ENCODE results near the gene ANKRD37.

The ANKRD37 gene

DNA sequence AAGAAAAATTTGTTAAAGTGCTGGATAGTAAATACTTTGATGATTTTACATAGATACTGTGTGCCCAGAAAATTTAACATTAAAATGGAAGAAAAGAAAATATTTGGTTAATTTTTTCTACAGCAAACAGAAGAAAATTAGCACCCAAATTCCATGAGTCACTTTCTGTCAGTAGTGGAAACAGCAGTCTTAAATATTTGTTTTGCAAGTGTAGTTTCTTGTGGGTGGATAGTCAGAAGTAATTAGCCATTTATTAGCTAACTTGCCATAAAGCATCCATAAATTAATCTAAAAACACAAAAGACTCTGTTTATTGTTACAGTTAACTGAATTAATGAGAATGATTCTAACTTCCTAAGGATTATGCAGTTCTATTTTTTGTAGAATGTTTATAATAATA, 38.8 kb downstream of the ANKRD37 start:
- Histone ChIP-seq H3K4me2 (ENCODE audit: low read depth, low read length, poor library complexity, severe bottlenecking) (no peak overlapping the region), H3K4me1 (ENCODE audit: insufficient read depth, low read length, poor library complexity, severe bottlenecking) (no peaks in the 10 kb centered on the region), H3K79me2 (ENCODE audit: insufficient read depth, low read length) (no peaks in the 10 kb centered on the region), H3K4me3 (ENCODE audit: low read length, poor library complexity, severe bottlenecking) (no peak overlapping the region), H4K20me1 (ENCODE audit: insufficient read depth, low read length, poor library complexity, severe bottlenecking) (no peaks in the 10 kb centered on the region), H2AFZ (ENCODE audit: low read length) (no peak overlapping the region), H3K9me2 (replicated peaks; ENCODE audit: low read depth, low read length) (no peaks in the 10 kb centered on the region), H3K9me3 (ENCODE audit: insufficient read depth, low read depth, low read length) (no peaks in the 10 kb centered on the region), H3K9ac (ENCODE audit: low read depth, low read length, poor library complexity, severe bottlenecking) (no peak overlapping the region), H3K27me3 (ENCODE audit: insufficient read depth, low read length, poor library complexity, severe bottlenecking) (no peaks in the 10 kb centered on the region), H3F3A (ENCODE audit: low read depth) (no peaks in the 10 kb centered on the region), H3K36me3 (ENCODE audit: insufficient read depth, low read length) (no peaks in the 10 kb centered on the region)
- TF ChIP-seq, protein P1, sequence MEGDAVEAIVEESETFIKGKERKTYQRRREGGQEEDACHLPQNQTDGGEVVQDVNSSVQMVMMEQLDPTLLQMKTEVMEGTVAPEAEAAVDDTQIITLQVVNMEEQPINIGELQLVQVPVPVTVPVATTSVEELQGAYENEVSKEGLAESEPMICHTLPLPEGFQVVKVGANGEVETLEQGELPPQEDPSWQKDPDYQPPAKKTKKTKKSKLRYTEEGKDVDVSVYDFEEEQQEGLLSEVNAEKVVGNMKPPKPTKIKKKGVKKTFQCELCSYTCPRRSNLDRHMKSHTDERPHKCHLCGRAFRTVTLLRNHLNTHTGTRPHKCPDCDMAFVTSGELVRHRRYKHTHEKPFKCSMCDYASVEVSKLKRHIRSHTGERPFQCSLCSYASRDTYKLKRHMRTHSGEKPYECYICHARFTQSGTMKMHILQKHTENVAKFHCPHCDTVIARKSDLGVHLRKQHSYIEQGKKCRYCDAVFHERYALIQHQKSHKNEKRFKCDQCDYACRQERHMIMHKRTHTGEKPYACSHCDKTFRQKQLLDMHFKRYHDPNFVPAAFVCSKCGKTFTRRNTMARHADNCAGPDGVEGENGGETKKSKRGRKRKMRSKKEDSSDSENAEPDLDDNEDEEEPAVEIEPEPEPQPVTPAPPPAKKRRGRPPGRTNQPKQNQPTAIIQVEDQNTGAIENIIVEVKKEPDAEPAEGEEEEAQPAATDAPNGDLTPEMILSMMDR (conservative IDR thresholded peaks at IDR 0.05; ENCODE audit: low read length): no peak
- no peak for TF ChIP-seq EZH2phosphoT487 (IDR thresholded peaks at IDR 0.05; ENCODE audit: borderline replicate concordance)

DNA sequence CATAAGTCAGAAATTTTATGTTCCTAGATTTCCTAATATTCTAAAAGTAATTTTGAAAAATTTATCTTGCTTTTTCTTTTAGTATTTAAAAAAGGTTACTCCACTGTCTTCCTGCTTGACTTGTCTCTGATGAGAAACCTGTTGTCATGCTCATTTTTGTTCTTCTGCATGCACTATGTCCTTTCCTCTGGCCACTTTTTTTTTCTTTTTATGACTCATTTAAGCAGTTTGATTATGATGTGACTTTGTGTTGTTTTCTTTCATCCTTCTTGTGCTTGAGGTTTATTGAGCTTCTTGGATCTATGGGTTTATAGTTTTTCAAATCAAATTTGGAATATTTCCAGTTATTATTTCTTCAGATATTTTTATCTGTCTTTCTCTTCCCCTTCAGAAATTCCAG, 41.2 kb downstream of the ANKRD37 start:
- Histone ChIP-seq H2AFZ (ENCODE audit: low read length) (no peak overlapping the region), H3K9me3 (ENCODE audit: insufficient read depth, low read depth, low read length) (no peaks in the 10 kb centered on the region), H4K20me1 (ENCODE audit: insufficient read depth, low read length, poor library complexity, severe bottlenecking) (no peaks in the 10 kb centered on the region), H3K79me2 (ENCODE audit: insufficient read depth, low read length) (no peaks in the 10 kb centered on the region), H3K27me3 (ENCODE audit: insufficient read depth, low read length, poor library complexity, severe bottlenecking) (no peaks in the 10 kb centered on the region), H3K4me1 (ENCODE audit: insufficient read depth, low read length, poor library complexity, severe bottlenecking) (no peaks in the 10 kb centered on the region), H3K9me2 (replicated peaks; ENCODE audit: low read depth, low read length) (no peaks in the 10 kb centered on the region), H3K36me3 (ENCODE audit: insufficient read depth, low read length) (no peaks in the 10 kb centered on the region), H3F3A (ENCODE audit: low read depth) (no peaks in the 10 kb centered on the region), H3K4me3 (ENCODE audit: low read length, poor library complexity, severe bottlenecking) (no peak overlapping the region), H3K9ac (ENCODE audit: low read depth, low read length, poor library complexity, severe bottlenecking) (no peak overlapping the region), H3K4me2 (ENCODE audit: low read depth, low read length, poor library complexity, severe bottlenecking) (no peak overlapping the region)
- TF ChIP-seq, protein P1 (conservative IDR thresholded peaks at IDR 0.05; ENCODE audit: low read length): no peak
- TF ChIP-seq EZH2phosphoT487 (IDR thresholded peaks at IDR 0.05; ENCODE audit: borderline replicate concordance): no peak

DNA sequence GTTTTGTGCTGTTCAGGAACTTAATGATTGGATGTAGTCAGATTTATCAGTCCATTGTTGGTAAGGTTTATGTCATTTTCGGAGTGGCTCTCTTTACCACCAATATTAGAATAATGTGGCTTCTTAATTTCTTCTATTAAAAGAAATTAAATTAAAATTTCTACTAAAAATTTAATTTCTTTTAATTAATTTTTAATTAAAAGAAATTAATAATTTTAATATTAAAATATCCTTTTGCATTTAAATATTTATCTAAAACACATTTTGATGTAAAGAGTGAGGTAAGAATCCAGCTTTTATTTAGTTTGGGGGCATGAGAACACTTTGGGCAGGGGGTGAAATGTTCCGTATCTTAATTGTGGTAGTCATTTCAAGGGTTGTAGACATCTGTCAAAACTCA, 44.8 kb downstream of the ANKRD37 start:
- Histone ChIP-seq H3F3A (ENCODE audit: low read depth) (no peaks in the 10 kb centered on the region), H4K20me1 (ENCODE audit: insufficient read depth, low read length, poor library complexity, severe bottlenecking) (no peaks in the 10 kb centered on the region), H3K4me2 (ENCODE audit: low read depth, low read length, poor library complexity, severe bottlenecking) (no peak overlapping the region), H3K9ac (ENCODE audit: low read depth, low read length, poor library complexity, severe bottlenecking) (no peak overlapping the region), H3K4me1 (ENCODE audit: insufficient read depth, low read length, poor library complexity, severe bottlenecking) (no peaks in the 10 kb centered on the region), H3K9me2 (replicated peaks; ENCODE audit: low read depth, low read length) (no peaks in the 10 kb centered on the region), H3K27me3 (ENCODE audit: insufficient read depth, low read length, poor library complexity, severe bottlenecking) (no peaks in the 10 kb centered on the region), H3K9me3 (ENCODE audit: insufficient read depth, low read depth, low read length) (no peaks in the 10 kb centered on the region), H3K4me3 (ENCODE audit: low read length, poor library complexity, severe bottlenecking) (no peak overlapping the region), H3K79me2 (ENCODE audit: insufficient read depth, low read length) (no peaks in the 10 kb centered on the region), H3K36me3 (ENCODE audit: insufficient read depth, low read length) (no peaks in the 10 kb centered on the region), H2AFZ (ENCODE audit: low read length) (no peak overlapping the region)
- TF ChIP-seq, protein P1 (conservative IDR thresholded peaks at IDR 0.05; ENCODE audit: low read length): no peak
- TF ChIP-seq EZH2phosphoT487 (IDR thresholded peaks at IDR 0.05; ENCODE audit: borderline replicate concordance): no peak

All from Loucy (cell line).